ENCODE measurements around the gene MAGI3.

DNA sequence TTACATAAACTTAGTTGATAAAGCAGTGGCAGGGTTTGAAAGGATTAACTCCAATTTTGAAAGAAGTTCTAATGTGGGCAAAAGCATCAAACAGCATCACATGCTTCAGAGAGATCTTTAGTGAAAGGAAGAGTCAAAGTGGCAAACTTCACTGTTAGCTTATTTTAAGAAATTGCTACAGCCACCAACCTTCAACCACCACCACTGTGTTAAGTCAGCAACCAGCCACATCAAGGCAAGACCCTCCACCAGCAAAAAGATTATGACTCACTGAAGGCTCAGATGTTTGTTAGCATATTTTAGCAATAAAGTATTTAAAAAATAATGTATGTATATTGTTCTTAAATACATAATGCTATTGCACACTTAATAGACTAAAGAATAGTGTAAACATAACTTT is 21.3 kb upstream of the MAGI3 start:
- TF ChIP-seq, protein P1, sequence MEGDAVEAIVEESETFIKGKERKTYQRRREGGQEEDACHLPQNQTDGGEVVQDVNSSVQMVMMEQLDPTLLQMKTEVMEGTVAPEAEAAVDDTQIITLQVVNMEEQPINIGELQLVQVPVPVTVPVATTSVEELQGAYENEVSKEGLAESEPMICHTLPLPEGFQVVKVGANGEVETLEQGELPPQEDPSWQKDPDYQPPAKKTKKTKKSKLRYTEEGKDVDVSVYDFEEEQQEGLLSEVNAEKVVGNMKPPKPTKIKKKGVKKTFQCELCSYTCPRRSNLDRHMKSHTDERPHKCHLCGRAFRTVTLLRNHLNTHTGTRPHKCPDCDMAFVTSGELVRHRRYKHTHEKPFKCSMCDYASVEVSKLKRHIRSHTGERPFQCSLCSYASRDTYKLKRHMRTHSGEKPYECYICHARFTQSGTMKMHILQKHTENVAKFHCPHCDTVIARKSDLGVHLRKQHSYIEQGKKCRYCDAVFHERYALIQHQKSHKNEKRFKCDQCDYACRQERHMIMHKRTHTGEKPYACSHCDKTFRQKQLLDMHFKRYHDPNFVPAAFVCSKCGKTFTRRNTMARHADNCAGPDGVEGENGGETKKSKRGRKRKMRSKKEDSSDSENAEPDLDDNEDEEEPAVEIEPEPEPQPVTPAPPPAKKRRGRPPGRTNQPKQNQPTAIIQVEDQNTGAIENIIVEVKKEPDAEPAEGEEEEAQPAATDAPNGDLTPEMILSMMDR (conservative IDR thresholded peaks at IDR 0.05; ENCODE audit: low read length) = no peak
- no peak for TF ChIP-seq EZH2phosphoT487 (IDR thresholded peaks at IDR 0.05; ENCODE audit: borderline replicate concordance, low read depth, low read length)

Data from OCI-LY7 (cell line).